HG03342 (cell line): ENCODE results near the gene HOXA4.

Experiments
- ATAC-seq: cut with Tn5 transposase; IDR thresholded peaks from one replicate; pipeline ENCODE4 v1.9.1; 2021; ENCODE audit warnings: mild to moderate bottlenecking, moderate library complexity; ENCODE audit not compliant: unreplicated experiment

HOXA4 gene

DNA sequence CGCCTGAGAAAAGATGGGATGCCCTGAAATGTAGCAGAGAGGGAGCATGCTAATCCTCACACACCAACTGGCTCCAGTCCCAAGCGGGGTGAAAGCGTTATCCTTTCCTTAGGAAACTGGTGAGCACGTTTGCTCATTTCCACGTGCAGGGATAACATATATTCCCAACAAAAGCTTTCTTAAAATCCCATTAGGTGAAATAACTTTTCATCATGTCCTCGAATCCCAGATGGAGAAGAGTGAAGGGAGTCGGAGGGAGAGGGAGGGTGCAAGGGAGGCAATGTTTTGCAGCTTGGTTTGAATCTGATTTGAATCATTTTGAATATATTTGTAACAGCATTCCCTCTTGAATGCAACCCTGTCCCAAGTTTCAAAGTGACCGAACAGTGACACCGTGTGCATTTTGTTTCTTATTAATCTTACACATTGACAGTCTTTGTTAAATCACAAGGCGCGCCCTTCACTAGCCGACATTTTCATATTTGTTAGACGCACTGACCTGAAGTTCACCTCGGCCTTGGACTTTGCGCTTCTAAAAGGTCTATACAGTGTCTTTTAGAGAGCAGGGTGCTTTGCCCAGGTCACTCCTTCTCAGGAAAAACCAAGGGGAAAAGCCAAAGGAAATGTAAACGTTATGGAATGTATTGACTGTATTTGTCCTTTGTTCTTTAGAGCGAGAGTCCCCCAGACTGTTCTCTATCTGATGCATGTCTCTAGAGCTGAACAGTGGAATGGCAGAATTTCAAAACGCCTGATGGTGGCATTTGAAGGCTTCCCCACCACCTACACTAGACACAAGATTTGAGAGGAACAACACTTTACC lies 3.1 kb upstream of the HOXA4 start:
- ATAC-seq: no peak

DNA sequence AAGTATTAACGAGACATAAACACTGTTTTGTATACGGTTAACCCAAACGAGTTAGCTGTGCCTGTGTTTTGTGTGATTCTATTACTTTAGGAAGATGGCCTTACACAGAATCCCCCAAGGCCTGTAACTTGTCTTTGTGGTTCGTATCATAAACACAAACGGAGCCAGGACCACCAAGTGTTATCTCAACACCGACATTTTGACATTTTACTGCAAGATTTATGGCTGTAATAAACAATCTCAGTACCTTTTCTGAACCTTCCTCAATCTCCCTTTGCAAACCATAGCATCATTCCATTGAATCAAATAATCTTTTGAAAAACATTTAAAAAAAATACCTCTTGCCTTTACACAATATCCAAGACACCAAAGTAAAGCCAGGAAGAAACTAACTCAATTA lies 2.4 kb upstream of the HOXA4 start:
- ATAC-seq: no peak

DNA sequence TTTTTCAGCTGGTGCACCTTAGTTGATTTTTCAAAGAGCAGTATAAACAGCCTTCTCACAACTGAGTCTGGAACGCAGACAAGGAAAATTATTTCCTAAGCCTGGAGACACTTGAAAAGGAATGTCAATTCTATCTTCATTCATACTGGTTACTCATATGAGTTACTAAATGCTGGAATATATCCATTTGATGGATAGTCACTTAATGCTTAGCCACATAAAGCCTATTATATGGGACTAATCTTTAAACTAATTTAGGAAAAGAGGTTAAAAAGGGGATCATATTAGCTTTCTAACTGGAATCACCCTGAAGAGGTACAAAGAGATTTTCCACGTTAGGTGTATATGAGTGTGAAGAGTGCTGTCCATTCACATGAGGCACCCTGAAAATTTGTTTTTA lies 1.7 kb upstream of the HOXA4 start:
- no peak for ATAC-seq

DNA sequence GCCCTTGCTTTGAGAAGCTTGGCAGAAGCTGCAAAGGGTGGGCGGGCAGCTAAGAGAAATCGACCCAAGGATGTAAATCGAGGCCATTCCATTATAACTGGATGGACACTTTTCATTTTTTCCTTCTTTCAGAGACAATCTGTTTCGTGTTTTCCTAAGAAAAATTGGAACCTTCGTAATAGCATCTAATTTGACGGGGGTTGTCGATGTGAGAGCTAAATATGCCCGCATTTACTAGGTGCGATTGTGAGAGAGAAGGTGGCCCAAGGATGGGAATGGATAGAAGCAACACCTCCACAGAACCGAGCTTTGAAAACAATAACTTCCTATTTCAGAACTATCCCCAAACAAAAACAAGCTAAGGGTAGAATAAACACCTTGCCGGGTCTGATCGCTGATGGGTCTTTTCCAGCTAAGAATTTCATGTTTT lies 848 bp upstream of the HOXA4 start:
- no peak for ATAC-seq

DNA sequence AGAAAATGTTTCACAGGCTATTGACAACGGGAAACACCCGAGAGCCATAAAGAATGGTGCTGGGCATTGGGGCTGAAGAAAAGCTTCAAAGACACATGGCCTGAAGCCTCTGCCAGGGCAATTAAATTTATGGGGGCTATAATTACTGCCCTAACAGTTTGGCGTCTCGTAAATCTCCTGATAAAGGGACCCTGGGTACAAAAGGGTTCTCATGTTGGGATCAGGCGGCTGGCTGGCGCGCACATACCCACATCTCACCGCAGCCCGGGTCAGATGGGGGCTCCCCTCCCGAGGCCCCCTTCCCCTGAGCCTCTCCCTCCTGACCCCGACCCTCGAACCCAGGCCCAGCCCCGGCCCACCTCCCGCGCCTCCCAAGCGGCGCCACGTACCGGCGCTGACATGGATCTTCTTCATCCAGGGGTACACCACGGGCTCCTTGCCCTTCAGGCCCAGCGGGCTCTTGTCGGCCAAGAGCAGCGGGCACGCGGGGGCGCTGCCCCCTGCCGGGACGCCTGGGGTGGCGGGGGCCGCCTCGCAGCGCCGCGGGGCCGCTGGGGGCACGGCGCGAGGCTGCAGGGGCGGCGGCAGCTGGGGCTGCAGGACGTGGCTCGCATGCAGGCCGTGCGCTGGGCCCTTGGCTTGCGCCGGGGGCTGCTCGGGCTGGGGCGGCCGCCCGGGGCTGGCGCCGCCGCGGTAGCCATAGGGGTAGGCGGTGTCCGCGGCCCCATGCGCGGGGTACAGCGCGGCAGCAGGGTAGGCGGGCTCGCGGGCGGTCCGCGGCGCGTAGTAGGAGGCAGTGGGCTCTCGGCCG lies 623 bp downstream of the HOXA4 start:
- ATAC-seq: no peak

DNA sequence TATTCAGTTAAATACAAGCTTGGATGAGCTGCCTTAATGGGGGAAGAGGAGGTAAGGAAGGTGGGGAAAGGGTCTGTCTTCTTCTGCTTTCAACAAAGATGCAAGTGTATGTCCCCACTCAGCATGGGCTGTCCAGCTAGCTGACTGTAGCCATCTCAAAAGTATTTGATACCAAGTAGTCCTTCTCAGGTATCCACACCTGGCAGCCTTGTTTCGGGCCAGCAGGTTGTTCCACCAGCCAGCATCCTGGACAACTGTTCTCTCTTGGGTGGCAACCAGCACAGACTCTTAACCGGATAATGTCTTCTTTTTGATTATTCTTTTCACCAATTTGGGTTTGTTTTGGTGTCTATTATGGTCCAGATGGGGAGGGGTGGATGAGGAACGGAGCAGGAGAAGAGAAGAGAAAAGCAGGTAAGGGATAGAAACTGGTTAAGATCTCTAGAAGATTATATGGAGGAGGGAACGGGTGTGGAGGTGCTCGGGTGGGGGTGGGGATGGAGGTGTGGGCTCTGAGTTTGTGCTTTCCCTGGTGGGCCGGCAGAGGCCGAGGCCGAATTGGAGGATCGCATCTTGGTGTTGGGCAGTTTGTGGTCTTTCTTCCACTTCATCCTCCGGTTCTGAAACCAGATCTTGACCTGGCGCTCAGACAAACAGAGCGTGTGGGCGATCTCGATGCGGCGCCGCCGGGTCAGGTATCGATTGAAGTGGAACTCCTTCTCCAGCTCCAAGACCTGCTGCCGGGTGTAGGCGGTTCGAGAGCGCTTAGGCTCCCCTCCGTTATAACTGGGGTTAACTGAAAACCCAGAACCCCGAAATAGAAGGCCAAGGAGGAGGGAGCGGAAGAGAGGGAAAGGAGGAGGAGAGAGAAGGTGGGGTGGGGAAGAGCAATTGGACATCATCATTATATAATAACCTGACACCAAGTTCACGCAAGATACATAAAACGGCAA lies 1.5 kb downstream of the HOXA4 start:
- ATAC-seq: no peak

DNA sequence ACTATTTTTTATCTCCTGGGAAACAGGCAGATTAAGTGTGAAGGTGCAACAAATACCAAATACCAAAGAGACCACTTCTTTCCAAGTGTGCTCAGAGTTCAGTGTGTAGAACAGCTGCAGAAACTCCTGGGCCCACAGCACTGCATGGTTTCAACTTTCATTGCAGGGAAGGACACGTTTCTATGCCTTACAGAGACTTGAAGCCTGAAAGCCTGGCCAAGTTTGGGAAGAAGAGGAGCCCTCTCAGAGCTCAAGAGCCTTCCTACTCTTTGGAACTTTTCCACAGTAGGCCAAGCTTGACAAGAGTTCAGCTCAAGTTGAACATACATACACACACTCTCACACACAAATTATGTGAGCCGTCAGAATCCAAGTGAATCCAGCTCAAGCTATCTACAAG lies 2.5 kb downstream of the HOXA4 start:
- no peak for ATAC-seq

DNA sequence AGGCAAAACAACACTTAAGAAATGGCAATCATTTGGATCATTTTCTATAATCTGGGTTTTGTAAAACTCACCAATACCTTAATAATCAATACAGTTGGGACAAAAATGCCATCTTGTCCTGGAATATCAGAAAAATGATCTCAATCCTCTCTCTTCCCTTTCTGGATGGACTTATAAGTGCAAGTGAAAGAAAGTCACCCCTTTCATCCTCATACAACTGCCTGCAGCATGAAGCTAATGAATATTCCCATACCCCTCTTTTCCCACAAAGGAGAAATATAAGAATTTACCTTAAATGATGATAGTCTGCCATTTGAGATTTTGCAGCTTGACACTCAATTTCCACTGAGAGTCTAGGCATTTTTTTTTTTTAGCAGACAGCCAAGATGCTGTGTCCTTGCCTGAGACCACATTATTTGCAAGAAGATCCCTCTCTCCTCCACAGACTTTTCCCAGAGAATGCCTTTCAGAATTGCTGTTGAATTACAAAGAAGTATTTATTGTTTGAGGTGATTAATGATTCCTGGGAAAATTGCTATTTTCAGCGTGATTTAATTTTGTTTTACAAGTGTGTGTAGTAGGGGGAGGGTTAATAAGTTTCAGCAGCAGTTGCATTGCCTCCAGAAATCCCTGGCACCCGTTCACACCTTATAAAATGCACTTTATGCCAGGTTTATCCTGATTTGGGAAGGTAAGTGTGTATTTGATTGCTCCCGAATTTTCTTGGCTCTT lies 3.8 kb downstream of the HOXA4 start:
- no peak for ATAC-seq

DNA sequence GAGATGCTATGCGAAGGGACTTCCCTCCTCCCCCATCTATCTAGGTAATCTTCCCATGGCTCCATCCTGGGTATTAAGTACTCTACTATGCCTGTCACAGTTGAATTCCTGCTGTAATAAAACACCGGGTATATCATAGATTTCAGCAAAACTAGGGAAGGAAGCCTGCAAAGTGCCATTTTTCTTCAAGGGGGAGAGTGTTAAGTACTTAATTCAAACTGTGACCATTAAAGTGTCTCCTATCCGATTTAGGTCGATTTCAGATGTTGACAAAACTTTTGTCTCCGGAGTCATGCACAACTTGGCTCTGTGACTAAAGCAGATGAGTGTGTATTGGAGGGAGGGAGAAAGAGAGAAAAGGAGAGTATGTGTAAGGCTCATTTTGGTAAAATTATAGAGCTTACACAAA lies 4.6 kb downstream of the HOXA4 start:
- no peak for ATAC-seq

DNA sequence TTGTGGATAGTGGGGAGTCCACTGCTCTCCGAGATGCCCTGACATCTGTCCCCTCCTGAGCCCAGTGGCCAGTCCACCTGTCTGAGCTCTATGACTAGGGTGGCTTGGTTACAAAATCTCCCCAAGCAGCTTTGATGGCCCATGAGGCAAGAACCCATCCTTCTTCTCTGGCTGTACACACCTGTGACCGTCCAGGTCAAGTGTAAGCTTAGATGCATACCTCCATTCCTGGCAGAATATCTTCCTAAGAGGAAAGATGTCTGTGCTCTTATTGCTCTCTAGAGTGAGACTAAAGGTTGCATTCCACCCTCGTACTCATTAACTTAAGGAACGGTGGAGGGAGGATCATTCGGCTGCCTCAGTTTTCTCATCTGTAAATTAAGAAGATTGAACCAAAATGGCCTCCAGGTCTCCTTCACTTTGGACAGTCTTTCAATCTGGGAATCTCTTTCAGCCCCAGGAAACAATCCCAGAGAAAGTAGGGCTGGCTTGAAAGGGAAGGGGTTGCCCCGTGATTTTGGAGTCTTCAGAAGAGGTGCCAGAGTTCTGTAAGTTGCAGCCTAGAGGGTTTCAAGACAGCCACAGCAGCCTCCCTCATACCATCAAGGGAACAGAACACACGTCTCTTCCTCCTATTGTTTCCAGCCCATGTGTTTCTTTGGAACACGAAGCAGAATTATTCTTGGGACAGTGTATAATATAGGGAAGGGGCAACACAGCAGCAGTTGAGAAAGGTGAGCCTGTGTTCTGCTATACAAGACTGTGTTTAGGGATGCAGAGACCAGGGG lies 5.5 kb downstream of the HOXA4 start:
- ATAC-seq: no peak

DNA sequence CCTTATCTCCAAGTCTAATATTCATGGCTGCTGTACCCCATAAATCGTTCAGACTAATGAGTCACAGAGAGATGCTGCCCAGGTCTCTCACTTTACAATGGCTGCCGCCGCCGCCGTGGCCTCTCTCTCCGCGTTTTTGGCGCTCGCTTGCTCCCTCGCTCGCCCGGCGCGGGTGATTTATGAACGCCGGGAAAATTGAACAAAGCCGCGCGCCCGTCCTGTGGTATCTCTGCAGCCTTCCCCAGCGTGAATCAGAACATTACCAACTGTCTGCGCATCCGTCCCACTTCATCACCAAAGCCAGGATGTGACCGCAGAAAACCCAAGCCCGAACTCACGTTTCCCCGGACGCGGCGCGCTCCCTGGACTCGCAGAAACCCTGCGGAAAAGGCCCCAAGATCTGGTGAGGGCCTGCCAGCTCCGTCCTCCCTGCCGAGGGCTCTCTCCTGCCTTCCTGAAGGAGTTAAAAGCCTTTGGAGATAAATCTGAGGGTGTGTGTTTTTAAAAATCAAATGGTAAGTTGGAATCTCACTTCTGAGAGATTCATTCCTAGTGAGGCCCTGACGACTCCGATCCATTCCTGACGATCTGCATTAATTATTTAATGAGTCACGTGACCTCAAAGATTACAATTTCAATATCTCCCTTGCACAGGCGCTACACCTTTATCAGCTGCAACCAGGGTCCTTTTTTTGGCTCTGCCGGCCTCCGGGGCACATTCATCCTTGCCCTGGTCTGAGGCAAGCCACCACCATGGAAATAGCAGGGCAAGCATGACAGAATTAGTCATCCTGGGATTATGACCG lies 6.3 kb downstream of the HOXA4 start:
- no peak for ATAC-seq

DNA sequence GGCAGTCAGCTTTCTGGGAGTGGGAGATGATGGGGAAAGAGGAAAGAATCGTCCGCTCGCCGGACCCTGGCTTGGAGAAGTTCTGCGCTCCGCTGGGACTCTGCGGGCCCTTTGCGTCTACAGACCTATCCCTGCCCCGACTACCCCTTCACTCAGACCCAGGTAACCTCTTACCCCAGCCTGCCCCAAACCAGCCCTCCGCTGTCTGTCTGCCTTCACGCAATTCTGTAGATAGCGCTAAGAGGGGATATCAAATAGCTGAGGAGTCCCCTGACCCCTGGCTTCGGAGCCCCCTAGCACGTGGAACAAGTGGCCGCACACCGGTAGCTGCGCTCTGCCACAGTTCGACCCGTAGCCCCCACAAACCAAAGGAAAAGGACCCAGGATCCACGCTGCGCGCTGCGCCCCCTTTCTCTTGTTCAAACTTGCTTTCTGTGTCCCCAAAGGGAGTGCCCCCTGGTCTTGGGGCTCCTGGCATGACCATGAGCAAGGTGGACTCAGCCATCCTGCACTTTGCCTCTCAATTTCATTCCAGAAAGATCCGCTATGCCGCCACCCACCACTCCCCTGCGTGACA lies 7.0 kb downstream of the HOXA4 start:
- ATAC-seq: no peak

DNA sequence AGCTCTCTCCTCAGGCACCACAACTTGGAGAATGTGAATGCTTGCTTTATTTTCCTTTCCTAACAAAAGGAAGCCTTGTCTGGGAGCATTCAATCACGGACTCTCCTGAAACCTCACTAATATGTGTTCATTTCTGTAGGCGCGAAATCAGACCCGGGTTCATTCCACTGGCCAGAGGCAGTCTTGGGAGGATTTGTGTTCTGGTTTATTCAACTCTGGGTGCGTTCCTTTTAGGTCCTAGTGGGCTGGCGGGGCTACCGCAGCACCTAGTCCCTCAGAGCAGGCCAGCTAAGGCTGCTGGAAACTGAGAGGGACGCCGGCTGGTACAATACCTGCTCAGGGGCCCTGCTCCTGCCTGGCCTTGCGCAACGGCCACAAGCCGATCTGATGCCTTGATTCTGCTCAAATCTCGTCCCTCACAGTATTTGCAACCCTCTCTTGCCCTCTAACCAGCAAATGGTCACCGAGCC lies 7.5 kb downstream of the HOXA4 start:
- no peak for ATAC-seq

DNA sequence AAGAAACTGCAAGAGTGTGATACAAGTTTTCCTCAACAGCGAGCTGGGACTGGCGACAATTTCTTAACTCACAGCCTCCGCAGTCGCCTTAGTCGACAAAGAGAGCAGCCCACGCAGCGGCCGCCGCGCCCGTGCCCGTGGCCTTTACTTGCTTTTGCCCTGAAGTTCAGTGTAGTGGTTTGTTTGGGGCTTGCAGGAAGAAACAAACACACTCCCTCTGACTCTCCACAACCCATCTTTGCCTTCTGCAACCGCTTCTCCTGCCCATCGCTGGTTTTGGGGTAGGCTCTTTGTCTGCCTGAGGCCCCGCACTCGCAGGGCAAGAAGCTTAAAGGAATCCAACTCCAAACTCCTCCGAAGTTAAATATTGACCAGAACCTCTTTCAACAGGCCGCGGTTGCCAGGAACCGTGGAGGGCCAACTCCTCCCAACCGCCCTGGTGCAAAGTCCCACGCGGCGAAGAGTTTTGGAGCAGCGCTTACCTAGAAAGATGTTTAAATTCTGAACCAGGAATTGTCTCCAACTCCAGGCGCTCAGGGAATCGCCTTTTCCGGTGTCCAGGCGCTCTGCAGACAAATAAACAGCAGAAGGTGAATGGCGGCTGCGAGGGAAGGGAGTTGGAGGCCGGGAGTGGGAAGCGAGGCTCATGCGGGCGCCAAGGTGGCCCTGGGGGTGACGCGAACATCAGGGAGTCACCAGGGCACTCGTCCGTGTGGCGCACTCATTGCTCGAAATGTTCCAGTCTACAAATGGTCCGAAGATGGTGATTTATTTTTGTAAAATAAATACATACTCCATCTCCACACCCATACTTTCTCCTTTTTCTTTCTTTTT lies 8.3 kb downstream of the HOXA4 start:
- ATAC-seq: no peak

DNA sequence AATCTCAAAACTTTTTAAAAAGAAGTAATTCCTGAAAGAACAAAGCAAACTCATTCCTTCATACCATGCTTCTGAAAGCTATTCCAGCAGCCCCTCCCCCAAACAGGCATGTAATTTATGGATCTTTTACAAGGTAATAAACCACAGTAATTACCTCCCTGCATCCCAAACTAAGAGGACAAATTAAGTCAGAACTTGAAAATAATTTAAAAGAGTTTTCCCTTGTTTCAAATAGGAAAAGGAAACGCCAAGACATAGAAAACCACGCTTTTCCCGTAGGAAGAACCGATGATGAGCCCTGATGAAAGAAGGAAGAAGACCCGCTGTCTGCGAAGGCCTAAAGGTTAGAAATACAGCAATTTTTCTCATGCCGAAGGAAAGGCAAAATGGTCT lies 8.9 kb downstream of the HOXA4 start:
- ATAC-seq: no peak

DNA sequence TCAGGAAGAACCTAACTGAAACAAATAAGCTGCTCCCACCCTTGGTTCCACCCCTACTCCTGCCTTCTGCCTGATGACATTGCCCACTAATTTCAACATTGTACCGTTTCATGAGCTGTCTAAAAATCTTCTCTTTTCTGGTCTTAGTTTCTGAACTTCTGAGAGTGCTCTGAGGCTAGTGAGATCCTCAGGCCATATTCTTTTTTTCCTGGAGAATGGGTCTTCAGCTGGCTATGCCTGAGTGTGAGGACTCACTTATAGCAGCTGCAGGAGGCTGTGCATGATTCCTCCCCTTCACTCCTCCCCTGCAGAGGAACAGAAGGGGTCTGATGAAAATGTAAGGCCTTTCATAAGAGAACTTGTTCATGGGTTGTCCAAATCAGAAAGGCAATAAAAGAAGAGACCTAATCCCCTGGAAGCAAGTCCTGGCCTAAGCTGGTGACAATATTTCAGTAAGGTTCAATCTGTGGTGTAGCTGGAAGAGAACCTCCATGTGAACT lies 11.1 kb downstream of the HOXA4 start:
- ATAC-seq: no peak

DNA sequence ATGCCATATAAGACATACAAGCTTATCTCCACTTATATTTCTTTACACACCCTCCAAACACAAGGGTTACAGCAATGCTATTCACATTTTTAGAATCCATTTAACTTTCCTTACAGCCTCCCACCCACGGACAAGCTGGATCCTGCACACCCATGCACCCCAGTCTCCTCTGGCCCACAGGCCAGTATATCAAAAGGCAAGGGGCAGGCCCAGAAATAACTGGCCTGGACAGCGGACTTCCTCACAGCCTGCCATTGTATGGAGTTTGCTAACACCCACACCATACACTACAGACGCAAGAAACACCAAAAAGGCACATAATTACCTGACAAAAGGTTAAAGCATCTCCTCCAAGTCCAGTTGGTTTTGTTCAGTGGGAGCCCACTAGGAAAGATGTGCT lies 12.0 kb downstream of the HOXA4 start:
- ATAC-seq: no peak
